Fibroblast of lung (primary cell): ENCODE data around the gene CABLES1. TPM values are rescaled to one million over a fixed set of nuclear protein-coding genes. Genes with fewer than 3 reads are reported as not detected.

ENCODE experiments used
- DNase-seq, 2 donors: peaks; one replicate each; pipeline versions ENCODE4 v3.0.0 to v3.0.0-alpha.2; 2010; ENCODE audit warnings: low read depth in 2 of 2
- H2AFZ ChIP-seq: 2 replicates; pipeline ENCODE4 v1.5.1; 2012; ENCODE audit warnings: low read length, control low read depth, inconsistent platforms
- H3K27ac ChIP-seq: 2 replicates; pipeline ENCODE4 v1.5.1; 2011; ENCODE audit warnings: low read length, control low read depth; ENCODE audit not compliant: insufficient read depth
- H3K27me3 ChIP-seq: 2 replicates; pipeline ENCODE4 v1.5.1; 2011; ENCODE audit warnings: mild to moderate bottlenecking, low read length; ENCODE audit not compliant: control insufficient read depth, insufficient read depth
- H3K36me3 ChIP-seq: 2 replicates; pipeline ENCODE4 v1.5.1; 2011; ENCODE audit warnings: low read length; ENCODE audit not compliant: control insufficient read depth, insufficient read depth
- H3K4me1 ChIP-seq: 2 replicates; pipeline ENCODE4 v1.5.1; 2011; ENCODE audit warnings: low read length; ENCODE audit not compliant: control insufficient read depth, insufficient read depth; ENCODE audit errors: extremely low read depth
- H3K4me2 ChIP-seq: 2 replicates; pipeline ENCODE4 v1.5.1; 2011; ENCODE audit warnings: low read length, control low read depth; ENCODE audit not compliant: insufficient read depth; ENCODE audit errors: extremely low read depth
- H3K4me3 ChIP-seq, 4 experiments: fragments of 200-600 bp in 1 of 4; sonication (generic) in 1 of 4; replicated peaks in 1 of 4; 2 replicates each; pipeline ENCODE4 v1.5.1; 2011 to 2016; ENCODE audit warnings: low read length in 4 of 4, low read depth in 3 of 4, mild to moderate bottlenecking in 3 of 4, control low read depth in 2 of 4, inconsistent platforms in 1 of 4, mixed read lengths in 1 of 4; ENCODE audit not compliant: insufficient read depth in 1 of 4; ENCODE audit errors: control extremely low read depth in 1 of 4
- H3K79me2 ChIP-seq: 2 replicates; pipeline ENCODE4 v1.5.1; 2012; ENCODE audit warnings: mild to moderate bottlenecking, low read length, inconsistent platforms; ENCODE audit not compliant: control insufficient read depth, insufficient read depth
- H3K9ac ChIP-seq: 2 replicates; pipeline ENCODE4 v1.5.1; 2011; ENCODE audit warnings: mild to moderate bottlenecking, low read length, control low read depth; ENCODE audit not compliant: insufficient read depth
- H3K9me3 ChIP-seq: 2 replicates; pipeline ENCODE4 v1.5.1; 2012; ENCODE audit warnings: low read depth, low read length; ENCODE audit not compliant: control insufficient read depth, insufficient read depth
- H4K20me1 ChIP-seq: 2 replicates; pipeline ENCODE4 v1.5.1; 2011; ENCODE audit warnings: low read length; ENCODE audit not compliant: control insufficient read depth, insufficient read depth; ENCODE audit errors: extremely low read depth
- EZH2 ChIP-seq: IDR thresholded peaks from 2 replicates; pipeline ENCODE4 v1.5.1; 2012; ENCODE audit warnings: low read length, control low read depth, mild to moderate bottlenecking; ENCODE audit errors: missing control alignments
- polyA plus RNA-seq, 2 donors: library from polyadenylated mRNA; depleted of rRNA in 1 of 2; stranded (reverse) in 1 of 2; unstranded in 1 of 2; fragments of >200 nt; gene quantifications; 2 replicates each; pipeline ENCODE4 v1.2.1, GENCODE V29; 2011 to 2012; ENCODE audit warnings: missing spikeins in 1 of 2
- total RNA-seq: library from RNA; depleted of rRNA; stranded (reverse); fragments of >200 nt; gene quantifications from 2 replicates; pipeline ENCODE4 v1.2.1, GENCODE V29; 2014
- TF ChIP-seq, protein P1 (sequence below), 2 donors: IDR thresholded peaks in 1 of 2; conservative IDR thresholded peaks in 1 of 2; 1 replicate in 1 of 2; 2 replicates in 1 of 2; pipeline ENCODE4 v1.5.1; 2011 to 2012; ENCODE audit warnings: low read length in 2 of 2, control low read depth in 1 of 2, inconsistent platforms in 1 of 2, low read depth in 1 of 2, mild to moderate bottlenecking in 1 of 2

CABLES1 gene
- total and polyA plus RNA-seq, 2 donors (not counting 1 experiment from before 2014, with no cell fraction given), result 5.1 to 11.4 TPM

DNA sequence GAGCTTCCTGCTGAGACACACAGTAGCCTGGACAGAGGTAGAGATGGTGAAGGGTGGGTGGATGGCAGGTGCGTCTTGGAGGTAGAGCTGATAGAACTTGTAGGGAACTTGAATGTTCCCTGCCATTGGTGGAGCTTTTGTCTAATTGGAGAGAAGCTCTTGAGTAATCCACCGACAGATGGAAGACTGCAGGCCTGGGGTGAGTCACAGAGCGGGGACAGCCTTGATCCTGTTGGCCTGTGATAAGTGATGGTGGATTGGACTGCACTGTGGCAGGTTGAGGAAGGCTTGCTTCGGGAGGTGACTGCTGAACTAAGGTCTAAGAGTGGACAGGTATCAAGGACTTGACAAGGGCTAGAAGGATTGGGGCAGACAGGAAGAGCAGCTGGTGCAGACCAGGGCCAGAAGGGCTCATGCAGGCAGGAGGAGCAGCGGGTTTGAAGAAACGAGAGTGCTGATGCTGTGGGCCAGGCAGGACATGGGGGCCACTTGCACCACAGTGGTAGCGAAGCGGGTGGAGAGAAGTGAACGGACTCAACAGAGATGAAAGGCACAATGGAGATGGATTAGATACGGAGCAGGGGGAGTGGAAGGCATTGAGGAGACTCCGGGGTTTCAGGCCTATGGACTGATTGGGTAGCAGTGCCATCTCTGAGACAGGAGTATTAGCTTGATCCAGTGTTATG is 16.3 kb downstream of the CABLES1 start:
- H3K4me3 ChIP-seq, result no peak overlapping the region
- no peak overlapping the region for H3K9ac ChIP-seq
- H3K4me2 ChIP-seq, result no peak overlapping the region
- H3K9me3 ChIP-seq, result no peaks in the 10 kb centered on the region
- TF ChIP-seq EZH2, result no peak
- TF ChIP-seq, protein P1, sequence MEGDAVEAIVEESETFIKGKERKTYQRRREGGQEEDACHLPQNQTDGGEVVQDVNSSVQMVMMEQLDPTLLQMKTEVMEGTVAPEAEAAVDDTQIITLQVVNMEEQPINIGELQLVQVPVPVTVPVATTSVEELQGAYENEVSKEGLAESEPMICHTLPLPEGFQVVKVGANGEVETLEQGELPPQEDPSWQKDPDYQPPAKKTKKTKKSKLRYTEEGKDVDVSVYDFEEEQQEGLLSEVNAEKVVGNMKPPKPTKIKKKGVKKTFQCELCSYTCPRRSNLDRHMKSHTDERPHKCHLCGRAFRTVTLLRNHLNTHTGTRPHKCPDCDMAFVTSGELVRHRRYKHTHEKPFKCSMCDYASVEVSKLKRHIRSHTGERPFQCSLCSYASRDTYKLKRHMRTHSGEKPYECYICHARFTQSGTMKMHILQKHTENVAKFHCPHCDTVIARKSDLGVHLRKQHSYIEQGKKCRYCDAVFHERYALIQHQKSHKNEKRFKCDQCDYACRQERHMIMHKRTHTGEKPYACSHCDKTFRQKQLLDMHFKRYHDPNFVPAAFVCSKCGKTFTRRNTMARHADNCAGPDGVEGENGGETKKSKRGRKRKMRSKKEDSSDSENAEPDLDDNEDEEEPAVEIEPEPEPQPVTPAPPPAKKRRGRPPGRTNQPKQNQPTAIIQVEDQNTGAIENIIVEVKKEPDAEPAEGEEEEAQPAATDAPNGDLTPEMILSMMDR (conservative IDR thresholded peaks at IDR 0.05 in 1 of 2, IDR thresholded peaks at IDR 0.05 in 1 of 2; ENCODE audit: low read depth in 1 of 2, low read length in 2 of 2), result no peak
- no peaks in the 10 kb centered on the region for H3K4me1 ChIP-seq
- no peaks in the 10 kb centered on the region for H3K27me3 ChIP-seq
- no peak overlapping the region for H2AFZ ChIP-seq
- H3K79me2 ChIP-seq, result no peaks in the 10 kb centered on the region
- DNase-seq, result no peak
- no peaks in the 10 kb centered on the region for H4K20me1 ChIP-seq
- H3K27ac ChIP-seq, result no peak overlapping the region
- H3K36me3 ChIP-seq, result no peaks in the 10 kb centered on the region

DNA sequence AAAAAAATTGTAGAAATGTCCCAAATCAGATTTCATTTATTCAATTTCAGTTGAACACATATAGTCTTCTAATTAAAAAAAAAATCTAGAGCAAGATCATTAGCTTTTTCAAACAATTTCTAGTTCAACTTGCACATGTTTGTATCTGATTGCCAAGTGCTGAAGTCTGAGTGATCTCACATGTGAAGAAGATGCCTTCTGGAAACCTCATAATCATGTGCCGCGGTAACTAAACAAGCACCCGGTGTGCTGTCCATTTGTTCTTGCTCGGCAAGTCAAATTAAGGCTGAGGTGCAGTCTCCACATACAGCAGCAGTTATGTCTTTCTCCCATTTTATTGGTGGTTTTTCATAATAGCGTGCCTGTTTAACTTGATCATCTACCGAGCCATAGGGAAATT is 18.7 kb downstream of the CABLES1 start:
- DNase-seq, result no peak
- no peak overlapping the region for H3K27ac ChIP-seq
- H3K4me2 ChIP-seq, result no peak overlapping the region
- no peak overlapping the region for H3K4me3 ChIP-seq
- no peaks in the 10 kb centered on the region for H4K20me1 ChIP-seq
- H3K27me3 ChIP-seq, result no peaks in the 10 kb centered on the region
- H3K9ac ChIP-seq, result no peak overlapping the region
- H3K4me1 ChIP-seq, result no peaks in the 10 kb centered on the region
- no peaks in the 10 kb centered on the region for H3K9me3 ChIP-seq
- H3K79me2 ChIP-seq, result no peaks in the 10 kb centered on the region
- TF ChIP-seq EZH2, result no peak
- TF ChIP-seq, protein P1 (conservative IDR thresholded peaks at IDR 0.05 in 1 of 2, IDR thresholded peaks at IDR 0.05 in 1 of 2; ENCODE audit: low read depth in 1 of 2, low read length in 2 of 2), result no peak
- H3K36me3 ChIP-seq, result no peaks in the 10 kb centered on the region
- no peak overlapping the region for H2AFZ ChIP-seq

DNA sequence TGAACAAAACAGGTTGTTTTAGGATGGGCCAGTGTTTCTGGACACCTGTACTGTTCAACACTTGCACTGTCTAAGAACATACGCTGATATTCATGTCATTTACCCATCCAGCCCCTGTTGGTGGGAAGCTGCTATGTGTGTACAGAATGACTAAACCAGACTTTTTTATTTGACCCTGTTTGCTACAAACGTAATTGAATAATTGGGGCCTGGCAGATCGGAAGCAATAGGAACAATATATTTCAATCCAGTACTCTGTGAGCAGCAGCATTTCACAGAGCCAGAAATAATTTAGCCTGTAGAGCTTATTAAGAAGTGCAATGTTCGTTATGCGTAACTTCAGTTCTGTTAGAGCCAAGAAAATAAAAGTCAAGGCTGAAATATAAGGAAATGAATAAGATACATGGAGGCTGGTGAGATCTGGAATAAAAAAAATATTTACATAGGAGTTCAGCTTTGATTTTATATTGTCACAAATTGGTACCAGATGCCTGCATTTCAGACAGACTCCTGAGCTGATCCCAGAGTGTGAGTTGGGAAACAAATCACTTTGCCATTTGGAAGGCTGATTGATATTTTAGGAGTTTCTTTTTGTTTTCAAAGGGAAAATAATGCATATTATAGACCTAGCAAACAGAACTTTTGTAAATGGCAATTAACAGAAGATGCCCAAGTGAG is 19.7 kb downstream of the CABLES1 start:
- Histone ChIP-seq H3K36me3 (no peaks in the 10 kb centered on the region), H3K79me2 (no peaks in the 10 kb centered on the region), H3K9ac (no peak overlapping the region), H2AFZ (no peak overlapping the region), H3K9me3 (no peaks in the 10 kb centered on the region), H4K20me1 (no peaks in the 10 kb centered on the region), H3K4me2 (no peak overlapping the region), H3K4me3 (no peak overlapping the region), H3K27me3 (no peaks in the 10 kb centered on the region), H3K4me1 (no peaks in the 10 kb centered on the region), H3K27ac (no peak overlapping the region)
- no peak for TF ChIP-seq EZH2
- TF ChIP-seq, protein P1 (conservative IDR thresholded peaks at IDR 0.05 in 1 of 2, IDR thresholded peaks at IDR 0.05 in 1 of 2; ENCODE audit: low read depth in 1 of 2, low read length in 2 of 2), result no peak
- DNase-seq, result no peak
